Upper lobe of left lung (tissue), 6 donors: ENCODE results near the gene BEST4. TPM values are rescaled to one million over a fixed set of nuclear protein-coding genes. Genes with fewer than 3 reads are reported as not detected.

ENCODE experiments used
- ATAC-seq, 2 donors: fragments of 200-7000 bp; cut with Tn5 transposase; one replicate each; pipeline ENCODE4 v1.9.1; 2022; ENCODE audit warnings: mild to moderate bottlenecking in 2 of 2, moderate library complexity in 2 of 2; ENCODE audit not compliant: low FRiP score in 2 of 2
- DNase-seq, 2 donors: peaks; one replicate each; pipeline ENCODE4 v3.0.0-alpha.2; 2019 to 2020
- H3K27ac ChIP-seq, 4 donors: fragments of 200-600 bp; sonication (generic); one replicate each; pipeline ENCODE4 v1.5.1; 2016 to 2019
- H3K27me3 ChIP-seq, 4 donors: fragments of 200-600 bp; sonication (generic); one replicate each; pipeline ENCODE4 v1.5.1; 2017 to 2019
- H3K36me3 ChIP-seq, 4 donors: fragments of 200-600 bp; sonication (generic); one replicate each; pipeline ENCODE4 v1.5.1; 2016 to 2019
- H3K4me1 ChIP-seq, 4 donors: fragments of 200-600 bp; sonication (generic); one replicate each; pipeline ENCODE4 v1.5.1; 2018 to 2019
- H3K4me3 ChIP-seq, 4 donors: fragments of 200-600 bp; sonication (generic); one replicate each; pipeline ENCODE4 v1.5.1; 2017 to 2019; ENCODE audit warnings: mild to moderate bottlenecking in 2 of 4, moderate library complexity in 1 of 4
- H3K9me3 ChIP-seq, 4 donors: fragments of 200-600 bp; sonication (generic); one replicate each; pipeline ENCODE4 v1.5.1; 2018 to 2019
- EP300 ChIP-seq, 4 donors: sonication (generic); formaldehyde crosslinking; IDR thresholded peaks; one replicate each; pipeline ENCODE4 v1.5.1; 2017; ENCODE audit warnings: antibody characterized with exemption in 4 of 4, control low read depth in 2 of 4
- POLR2A ChIP-seq, 4 donors: fragments of 450-650 bp; IDR thresholded peaks; one replicate each; pipeline ENCODE4 v1.5.1; 2016 to 2017; ENCODE audit warnings: antibody characterized with exemption in 4 of 4, mild to moderate bottlenecking in 2 of 4
- POLR2AphosphoS5 ChIP-seq, 2 donors: sonication (generic); formaldehyde crosslinking; IDR thresholded peaks; one replicate each; pipeline ENCODE4 v1.5.1; 2017; ENCODE audit warnings: antibody characterized with exemption in 2 of 2
- WGBS, 2 donors: methylation state at CpG; one replicate each; pipeline ENCODE4 v1.1.5; 2017 to 2018; 5-methylcytosine and 5-hydroxymethylcytosine counted together
- total RNA-seq, 6 donors: library from RNA; depleted of rRNA in 4 of 6; stranded (reverse); fragments of >200 nt in 4 of 6; gene quantifications; one replicate each; pipeline versions ENCODE4 v1.1.0 to v1.2.1, GENCODE V29; 2016 to 2021
- TF ChIP-seq, protein P1 (sequence below), 6 experiments: fragments of 450-650 bp in 4 of 6; fragments of 200-600 bp in 2 of 6; sonication (generic) in 2 of 6; IDR thresholded peaks; one replicate each; pipeline ENCODE4 v1.5.1; 2016 to 2019; ENCODE audit warnings: antibody characterized with exemption in 6 of 6
- donor health status: DM: no; HTN: no; CAD: no; lungs with moderate emphysema.
- donor health status: DM: no; HTN: yes; CAD: no; lungs with severe emphysema.

BEST4 gene
- total RNA-seq, 6 donors from 2014 or later = 0.30 to 9.1 (median 0.81) TPM

DNA sequence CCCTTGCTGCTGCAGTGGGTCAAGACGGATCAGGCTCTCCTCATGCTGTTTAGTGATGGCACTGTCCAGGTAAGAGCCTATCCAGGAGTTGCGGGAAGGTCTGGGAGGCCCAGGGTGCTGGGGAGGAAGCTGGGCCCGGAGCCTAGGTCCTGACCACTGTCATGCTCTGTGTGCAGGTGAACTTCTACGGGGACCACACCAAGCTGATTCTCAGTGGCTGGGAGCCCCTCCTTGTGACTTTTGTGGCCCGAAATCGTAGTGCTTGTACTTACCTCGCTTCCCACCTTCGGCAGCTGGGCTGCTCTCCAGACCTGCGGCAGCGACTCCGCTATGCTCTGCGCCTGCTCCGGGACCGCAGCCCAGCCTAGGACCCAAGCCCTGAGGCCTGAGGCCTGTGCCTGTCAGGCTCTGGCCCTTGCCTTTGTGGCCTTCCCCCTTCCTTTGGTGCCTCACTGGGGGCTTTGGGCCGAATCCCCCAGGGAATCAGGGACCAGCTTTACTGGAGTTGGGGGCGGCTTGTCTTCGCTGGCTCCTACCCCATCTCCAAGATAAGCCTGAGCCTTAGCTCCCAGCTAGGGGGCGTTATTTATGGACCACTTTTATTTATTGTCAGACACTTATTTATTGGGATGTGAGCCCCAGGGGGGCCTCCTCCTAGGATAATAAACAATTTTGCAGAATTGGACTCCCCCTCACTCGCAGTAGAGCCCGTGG is 17.5 kb upstream of the BEST4 start:
- Histone ChIP-seq H3K27ac (peak overlapping the region; percentile 93 to 99 (median 98)), H3K27me3 (no peaks in the 10 kb centered on the region), H3K4me1 (peaks cover 68 to 94% (median 82%) of the 10 kb centered on the region in 4 donors), H3K9me3 (no peaks in the 10 kb centered on the region), H3K4me3 (peak overlapping the region in 1 of 4 donors; percentile 28), H3K36me3 (peaks cover 17 to 49% (median 42%) of the 10 kb centered on the region in 4 donors)
- TF ChIP-seq, protein P1, sequence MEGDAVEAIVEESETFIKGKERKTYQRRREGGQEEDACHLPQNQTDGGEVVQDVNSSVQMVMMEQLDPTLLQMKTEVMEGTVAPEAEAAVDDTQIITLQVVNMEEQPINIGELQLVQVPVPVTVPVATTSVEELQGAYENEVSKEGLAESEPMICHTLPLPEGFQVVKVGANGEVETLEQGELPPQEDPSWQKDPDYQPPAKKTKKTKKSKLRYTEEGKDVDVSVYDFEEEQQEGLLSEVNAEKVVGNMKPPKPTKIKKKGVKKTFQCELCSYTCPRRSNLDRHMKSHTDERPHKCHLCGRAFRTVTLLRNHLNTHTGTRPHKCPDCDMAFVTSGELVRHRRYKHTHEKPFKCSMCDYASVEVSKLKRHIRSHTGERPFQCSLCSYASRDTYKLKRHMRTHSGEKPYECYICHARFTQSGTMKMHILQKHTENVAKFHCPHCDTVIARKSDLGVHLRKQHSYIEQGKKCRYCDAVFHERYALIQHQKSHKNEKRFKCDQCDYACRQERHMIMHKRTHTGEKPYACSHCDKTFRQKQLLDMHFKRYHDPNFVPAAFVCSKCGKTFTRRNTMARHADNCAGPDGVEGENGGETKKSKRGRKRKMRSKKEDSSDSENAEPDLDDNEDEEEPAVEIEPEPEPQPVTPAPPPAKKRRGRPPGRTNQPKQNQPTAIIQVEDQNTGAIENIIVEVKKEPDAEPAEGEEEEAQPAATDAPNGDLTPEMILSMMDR (IDR thresholded peaks at IDR 0.05) = no peak
- TF ChIP-seq EP300 (IDR thresholded peaks at IDR 0.05) = no peak
- TF ChIP-seq POLR2AphosphoS5 (IDR thresholded peaks at IDR 0.05) = no peak
- peak in 1 of 4 donors; percentile 1 for TF ChIP-seq POLR2A (IDR thresholded peaks at IDR 0.05)
- ATAC-seq (no peak), DNase-seq (no peak)
- WGBS, 2 donors = 88 to 98% methylated on average over 13 to 20 of the region's 20 CpGs

DNA sequence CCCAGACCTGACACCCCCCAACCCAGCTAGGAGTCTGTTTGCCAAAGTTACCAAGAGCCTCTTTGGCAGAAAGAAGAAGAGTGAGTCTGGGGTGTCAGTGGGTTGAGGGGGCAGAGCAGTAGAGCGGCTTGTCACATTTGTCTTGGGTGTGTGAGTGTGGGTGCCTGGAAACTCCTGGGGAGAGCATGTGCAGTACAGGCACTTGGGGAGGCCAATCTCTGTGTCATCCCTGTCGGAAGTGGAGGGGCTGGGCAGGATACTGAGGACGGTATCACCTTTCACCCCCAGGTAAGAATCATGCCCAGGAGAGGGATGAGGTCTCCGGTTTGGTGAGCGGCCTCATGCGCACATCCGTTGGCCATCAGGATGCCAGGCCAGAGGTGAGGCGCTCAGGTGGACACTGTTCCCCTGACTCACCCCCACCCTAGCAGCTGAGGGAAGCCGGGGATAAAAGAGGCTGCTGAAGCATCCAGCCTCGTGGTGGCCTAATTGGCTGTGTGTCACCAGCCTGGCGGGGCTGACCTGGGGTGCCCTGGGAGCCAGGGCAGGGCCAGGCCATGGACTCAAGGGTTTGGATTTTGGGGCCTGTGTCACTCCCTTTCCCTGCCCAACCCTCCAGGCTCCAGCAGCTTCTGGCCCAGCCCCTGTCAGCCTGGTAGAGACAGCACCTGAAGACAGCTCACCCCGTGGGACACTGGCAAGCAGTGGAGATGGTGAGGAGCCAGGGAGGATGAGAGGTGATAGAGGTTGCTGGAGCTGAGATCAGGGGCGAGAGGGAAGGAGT is 15.5 kb upstream of the BEST4 start:
- Histone ChIP-seq H3K36me3 (peaks cover 17 to 49% (median 42%) of the 10 kb centered on the region in 4 donors), H3K4me1 (peaks cover 55 to 82% (median 68%) of the 10 kb centered on the region in 4 donors), H3K27ac (peak overlapping the region; percentile 59 to 99 (median 86)), H3K9me3 (no peaks in the 10 kb centered on the region), H3K27me3 (no peaks in the 10 kb centered on the region), H3K4me3 (peak overlapping the region in 1 of 4 donors; percentile 90)
- DNase-seq = no peak
- no peak for TF ChIP-seq POLR2AphosphoS5 (IDR thresholded peaks at IDR 0.05)
- no peak for TF ChIP-seq EP300 (IDR thresholded peaks at IDR 0.05)
- no peak for TF ChIP-seq POLR2A (IDR thresholded peaks at IDR 0.05)
- TF ChIP-seq, protein P1 (IDR thresholded peaks at IDR 0.05) = no peak
- no peak for ATAC-seq
- 79 to 89% methylated on average over 8 to 13 of the region's 13 CpGs for WGBS, 2 donors

DNA sequence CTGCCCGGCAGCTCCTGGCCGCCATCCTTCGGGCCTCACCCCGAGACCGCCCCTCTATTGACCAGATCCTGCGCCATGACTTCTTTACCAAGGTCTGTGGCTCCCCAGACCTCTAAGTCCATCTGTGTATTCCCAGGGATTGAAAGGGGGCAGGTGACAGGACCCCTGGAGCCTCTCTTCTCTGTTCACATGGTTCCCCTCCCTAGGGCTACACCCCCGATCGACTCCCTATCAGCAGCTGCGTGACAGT is 15.0 kb upstream of the BEST4 start:
- TF ChIP-seq POLR2A (IDR thresholded peaks at IDR 0.05) (no peak), POLR2AphosphoS5 (IDR thresholded peaks at IDR 0.05) (no peak), EP300 (IDR thresholded peaks at IDR 0.05) (no peak)
- TF ChIP-seq, protein P1 (IDR thresholded peaks at IDR 0.05) = no peak
- Histone ChIP-seq H3K4me1 (peaks cover 49 to 77% (median 63%) of the 10 kb centered on the region in 4 donors), H3K4me3 (peak overlapping the region in 1 of 4 donors; percentile 90), H3K9me3 (no peaks in the 10 kb centered on the region), H3K27ac (peak overlapping the region; percentile 59 to 99 (median 86)), H3K27me3 (no peaks in the 10 kb centered on the region), H3K36me3 (peaks cover 17 to 49% (median 42%) of the 10 kb centered on the region in 4 donors)
- ATAC-seq (no peak), DNase-seq (no peak)
- WGBS, 2 donors = 85 to 93% methylated on average over 3 to 9 of the region's 9 CpGs

DNA sequence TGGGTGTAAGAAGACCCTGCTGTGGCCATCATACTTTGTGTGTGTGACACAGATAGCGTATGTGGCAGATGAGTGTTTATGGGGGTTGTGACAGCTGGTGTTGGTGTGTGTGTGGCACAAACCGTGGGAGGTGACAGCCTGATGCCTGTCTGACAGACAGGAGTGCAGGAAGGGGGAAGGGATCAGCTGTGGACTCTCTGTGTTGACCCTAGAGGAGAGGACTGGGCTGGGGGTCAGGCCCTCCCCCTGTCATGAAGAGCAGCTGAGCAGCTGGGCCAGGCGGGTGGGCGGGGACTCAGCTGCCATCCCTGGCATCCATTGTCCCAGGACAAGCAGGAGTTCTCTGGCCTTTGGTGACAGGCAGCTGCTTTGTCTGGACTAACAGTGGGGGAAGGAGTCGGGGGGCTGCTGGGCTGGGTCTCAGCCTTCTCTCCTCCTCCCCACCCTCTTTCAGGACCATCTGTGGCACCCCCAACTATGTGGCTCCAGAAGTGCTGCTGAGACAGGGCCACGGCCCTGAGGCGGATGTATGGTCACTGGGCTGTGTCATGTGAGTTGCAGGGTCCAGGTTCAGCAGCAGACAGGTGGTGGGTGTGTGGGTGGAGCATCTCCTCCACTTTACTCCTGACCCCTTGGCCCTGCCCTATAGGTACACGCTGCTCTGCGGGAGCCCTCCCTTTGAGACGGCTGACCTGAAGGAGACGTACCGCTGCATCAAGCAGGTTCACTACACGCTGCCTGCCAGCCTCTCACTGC is 14.5 kb upstream of the BEST4 start:
- DNase-seq = no peak
- no peak for ATAC-seq
- peaks cover 17 to 49% (median 42%) of the 10 kb centered on the region in 4 donors for H3K36me3 ChIP-seq

More for the DNA sequence above, 14.5 kb upstream of the BEST4 start:
- Histone ChIP-seq H3K4me3 (peak overlapping the region in 3 of 4 donors; percentile 90 to 97 (median 93)), H3K27me3 (no peaks in the 10 kb centered on the region), H3K27ac (peak overlapping the region; percentile 59 to 99 (median 86)), H3K4me1 (peaks cover 44 to 72% (median 60%) of the 10 kb centered on the region in 4 donors), H3K9me3 (no peaks in the 10 kb centered on the region)
- no peak for TF ChIP-seq EP300 (IDR thresholded peaks at IDR 0.05)
- no peak for TF ChIP-seq POLR2AphosphoS5 (IDR thresholded peaks at IDR 0.05)
- TF ChIP-seq, protein P1 (IDR thresholded peaks at IDR 0.05) = no peak
- TF ChIP-seq POLR2A (IDR thresholded peaks at IDR 0.05) = no peak
- WGBS, 2 donors = 64 to 73% methylated on average over 2 to 12 of the region's 13 CpGs
